ENCODE data around the gene DHX35.

DNA sequence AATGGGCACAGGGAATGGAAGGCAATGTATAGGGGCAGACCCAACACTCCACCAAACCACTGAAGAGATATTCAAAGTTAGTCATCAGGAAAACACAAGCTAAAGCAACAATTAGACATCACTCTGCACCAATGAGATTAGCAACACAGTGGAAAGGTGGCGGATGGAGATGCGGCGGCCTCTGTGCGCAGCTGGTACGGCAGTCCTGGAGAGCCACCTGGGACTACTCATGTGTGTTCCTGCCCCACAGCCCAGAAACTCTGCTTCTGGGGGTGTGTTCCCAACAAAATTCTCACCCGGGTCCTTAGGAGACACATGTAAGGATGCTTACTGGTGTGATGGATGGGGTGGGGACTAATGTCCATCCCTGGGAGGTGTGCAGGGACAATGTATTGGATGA, 82.4 kb downstream of the DHX35 start:
- TF ChIP-seq, protein P1, sequence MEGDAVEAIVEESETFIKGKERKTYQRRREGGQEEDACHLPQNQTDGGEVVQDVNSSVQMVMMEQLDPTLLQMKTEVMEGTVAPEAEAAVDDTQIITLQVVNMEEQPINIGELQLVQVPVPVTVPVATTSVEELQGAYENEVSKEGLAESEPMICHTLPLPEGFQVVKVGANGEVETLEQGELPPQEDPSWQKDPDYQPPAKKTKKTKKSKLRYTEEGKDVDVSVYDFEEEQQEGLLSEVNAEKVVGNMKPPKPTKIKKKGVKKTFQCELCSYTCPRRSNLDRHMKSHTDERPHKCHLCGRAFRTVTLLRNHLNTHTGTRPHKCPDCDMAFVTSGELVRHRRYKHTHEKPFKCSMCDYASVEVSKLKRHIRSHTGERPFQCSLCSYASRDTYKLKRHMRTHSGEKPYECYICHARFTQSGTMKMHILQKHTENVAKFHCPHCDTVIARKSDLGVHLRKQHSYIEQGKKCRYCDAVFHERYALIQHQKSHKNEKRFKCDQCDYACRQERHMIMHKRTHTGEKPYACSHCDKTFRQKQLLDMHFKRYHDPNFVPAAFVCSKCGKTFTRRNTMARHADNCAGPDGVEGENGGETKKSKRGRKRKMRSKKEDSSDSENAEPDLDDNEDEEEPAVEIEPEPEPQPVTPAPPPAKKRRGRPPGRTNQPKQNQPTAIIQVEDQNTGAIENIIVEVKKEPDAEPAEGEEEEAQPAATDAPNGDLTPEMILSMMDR (conservative IDR thresholded peaks at IDR 0.05; ENCODE audit: low read depth, low read length), result no peak
- TF ChIP-seq POLR2A (IDR thresholded peaks at IDR 0.05; ENCODE audit: low read depth, low read length) (no peak), MAZ (IDR thresholded peaks at IDR 0.05; ENCODE audit: borderline replicate concordance, low read depth, low read length) (no peak), RAD21 (IDR thresholded peaks at IDR 0.05; ENCODE audit: low read length) (no peak), SMC3 (IDR thresholded peaks at IDR 0.05; ENCODE audit: low read depth, low read length) (no peak)
- TF ChIP-seq, protein P2, sequence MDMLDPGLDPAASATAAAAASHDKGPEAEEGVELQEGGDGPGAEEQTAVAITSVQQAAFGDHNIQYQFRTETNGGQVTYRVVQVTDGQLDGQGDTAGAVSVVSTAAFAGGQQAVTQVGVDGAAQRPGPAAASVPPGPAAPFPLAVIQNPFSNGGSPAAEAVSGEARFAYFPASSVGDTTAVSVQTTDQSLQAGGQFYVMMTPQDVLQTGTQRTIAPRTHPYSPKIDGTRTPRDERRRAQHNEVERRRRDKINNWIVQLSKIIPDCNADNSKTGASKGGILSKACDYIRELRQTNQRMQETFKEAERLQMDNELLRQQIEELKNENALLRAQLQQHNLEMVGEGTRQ (IDR thresholded peaks at IDR 0.05; ENCODE audit: low read depth, low read length), result no peak

Data from IMR-90 (cell line).